K562 (cell line): ENCODE data around the gene HOMEZ. TPM values are rescaled to one million over a fixed set of nuclear protein-coding genes. Genes with fewer than 3 reads are reported as not detected.

ENCODE experiments used
- ATAC-seq: fragments of 200-7000 bp; cut with Tn5 transposase; 3 replicates; pipeline ENCODE4 v1.9.1; 2020; ENCODE audit warnings: moderate library complexity
- BruUV-seq: library from RNA; stranded (reverse); fragments of 400-500 nt; replicated peaks from 2 replicates; lab custom pipeline; 2021; lab: Mats Ljungman, UMichigan
- CTCF ChIA-PET: fragments of 300-600 bp; formaldehyde crosslinking; extraction: SDS; loops from one replicate; lab custom pipeline; 2021; ENCODE audit warnings: low intra/inter-chr PET ratio; lab: Yijun Ruan, JAX
- POLR2A ChIA-PET: fragments of 300-600, 350-650 bp; sonication (Branson Sonifier 250); formaldehyde crosslinking; extraction: SDS; loops from one replicate; lab custom pipeline; 2021; ENCODE audit warnings: antibody characterized with exemption, inconsistent platforms; lab: Yijun Ruan, JAX
- DNase-seq, 4 experiments: peaks; one replicate each; pipeline versions ENCODE4 v3.0.0 to v3.0.0-alpha.2; 2011 to 2018; ENCODE audit warnings: low spot score in 3 of 4, mixed read lengths in 3 of 4; ENCODE audit errors: extremely low read depth in 1 of 4
- FAIRE-seq: peaks from 2 replicates; lab custom pipeline; 2011; peaks lifted over from hg19 to GRCh38; lab: Jason Lieb, UNC
- H2AFZ ChIP-seq: 2 replicates; pipeline ENCODE4 v1.6.0; 2011; ENCODE audit warnings: low read depth, low read length, control low read depth, inconsistent platforms
- H3K27ac ChIP-seq: fragments of 200-600 bp; 3 replicates; pipeline ENCODE4 v1.8.0; 2011; ENCODE audit warnings: low read depth, mild to moderate bottlenecking, control low read depth, inconsistent platforms, low read length, moderate library complexity, mixed read lengths; ENCODE audit errors: extremely low read depth
- H3K27me3 ChIP-seq, 2 experiments: fragments of 300-600 bp in 1 of 2; 2 replicates in 1 of 2; 3 replicates in 1 of 2; pipeline versions ENCODE4 v1.6.0 to v1.8.0; 2011; ENCODE audit warnings: inconsistent platforms in 2 of 2, low read length in 2 of 2, mild to moderate bottlenecking in 1 of 2, mixed read lengths in 1 of 2, moderate library complexity in 1 of 2; ENCODE audit not compliant: control insufficient read depth in 2 of 2, insufficient read depth in 2 of 2
- H3K36me3 ChIP-seq: fragments of 300-600 bp; 3 replicates; pipeline ENCODE4 v1.8.0; 2011; ENCODE audit warnings: mild to moderate bottlenecking, low read length, inconsistent platforms; ENCODE audit not compliant: control insufficient read depth, insufficient read depth
- H3K4me1 ChIP-seq, 2 experiments: fragments of 200-600 bp in 1 of 2; replicated peaks in 1 of 2; 2 replicates in 1 of 2; 3 replicates in 1 of 2; pipeline versions ENCODE4 v1.5.1 to v1.8.0; 2011; ENCODE audit warnings: inconsistent platforms in 2 of 2, low read length in 2 of 2, mild to moderate bottlenecking in 1 of 2, mixed read lengths in 1 of 2, moderate library complexity in 1 of 2; ENCODE audit not compliant: control insufficient read depth in 2 of 2, insufficient read depth in 2 of 2
- H3K4me2 ChIP-seq: 2 replicates; pipeline ENCODE4 v1.6.1; 2011; ENCODE audit warnings: low read length, control low read depth, inconsistent platforms, mixed read lengths; ENCODE audit not compliant: insufficient read depth
- H3K4me3 ChIP-seq: fragments of 200-600 bp; sonication (generic), shearing (Covaris generic); 2 replicates; pipeline ENCODE4 v1.5.1; 2016; ENCODE audit warnings: control low read depth, inconsistent platforms
- H3K79me2 ChIP-seq: fragments of 200-600 bp; 3 replicates; pipeline ENCODE4 v1.8.0; 2011; ENCODE audit warnings: low read length, inconsistent platforms; ENCODE audit not compliant: control insufficient read depth, insufficient read depth
- H3K9ac ChIP-seq, 2 experiments: 2 replicates each; pipeline versions ENCODE4 v1.6.0 to v1.6.1; 2011; ENCODE audit warnings: low read depth in 2 of 2, low read length in 2 of 2, control low read depth in 1 of 2, inconsistent platforms in 1 of 2, mild to moderate bottlenecking in 1 of 2, mixed read lengths in 1 of 2; ENCODE audit not compliant: insufficient read depth in 1 of 2
- H3K9me1 ChIP-seq: one replicate; pipeline ENCODE4 v1.6.0; 2011; ENCODE audit warnings: inconsistent platforms, mild to moderate bottlenecking, low read length, moderate library complexity; ENCODE audit not compliant: control insufficient read depth, insufficient read depth
- H3K9me3 ChIP-seq: replicated peaks from 2 replicates; pipeline ENCODE4 v1.5.1; 2011; ENCODE audit warnings: low read depth, low read length, inconsistent platforms; ENCODE audit not compliant: control insufficient read depth, insufficient read depth
- H4K20me1 ChIP-seq: replicated peaks from 2 replicates; pipeline ENCODE4 v1.6.1; 2011; ENCODE audit warnings: low read length, inconsistent platforms, mixed read lengths; ENCODE audit not compliant: control insufficient read depth, insufficient read depth
- BMI1 ChIP-seq: fragments of 150-350 bp; IDR thresholded peaks from 2 replicates; pipeline ENCODE4 v1.6.1; 2014; ENCODE audit warnings: low read length
- CGGBP1 ChIP-seq: fragments of 250-450 bp; sonication (Bioruptor Pico); IDR thresholded peaks from 2 replicates; pipeline ENCODE4 v1.9.0; 2021; ENCODE audit warnings: mild to moderate bottlenecking
- PHB2 ChIP-seq: fragments of 450-650 bp; IDR thresholded peaks from 2 replicates; pipeline ENCODE4 v1.6.1; 2017; ENCODE audit warnings: low read depth
- ZNF785 ChIP-seq: fragments of 250-450 bp; sonication (Bioruptor Pico); IDR thresholded peaks from 2 replicates; pipeline ENCODE4 v1.4.0; 2020; ENCODE audit warnings: mild to moderate bottlenecking
- WGBS: fragments of 100-300 bp; shearing (Covaris generic); methylation state at CpG from one replicate; pipeline ENCODE4 v1.1.6; 2016; ENCODE audit warnings: low coverage, mixed read lengths; ENCODE audit not compliant: insufficient coverage; ENCODE audit errors: missing lambda C conversion rate; 5-methylcytosine and 5-hydroxymethylcytosine counted together
- in situ Hi-C: fragments of 300-500 bp; cut with MboI; formaldehyde crosslinking; loops from 4 replicates; pipeline ENCODE4 v1.15.0; 2018; ENCODE audit warnings: inconsistent platforms, mixed read lengths
- intact Hi-C: fragments of 100-400 bp; cut with micrococcal nuclease; formaldehyde crosslinking; loops from 2 replicates; pipeline ENCODE4 v1.14.2; 2022
- polyA plus RNA-seq, 8 experiments: library from polyadenylated mRNA; depleted of rRNA in 4 of 8; stranded (reverse) in 5 of 8; unstranded in 3 of 8; fragments of >200 nt; fragmentation: Nextera tagmentation in 2 of 8; fragmentation: Illumina TruSeq in 1 of 8; extraction: Ambion mirVana in 2 of 8; extraction: Trizol in 1 of 8; gene quantifications; 2 replicates each; pipeline versions ENCODE4 v1.2.1 to v1.2.3, GENCODE V29; 2011 to 2014; ENCODE audit warnings: inconsistent platforms in 1 of 8, missing spikeins in 1 of 8
- total RNA-seq, 7 experiments: library from RNA; depleted of rRNA in 6 of 7; stranded (reverse); fragments of >200 nt in 6 of 7; fragmentation: Illumina TruSeq in 2 of 7; extraction: Trizol in 2 of 7; gene quantifications; 2 replicates each; pipeline versions ENCODE4 v1.2.1 to v1.2.3, GENCODE V29; 2011 to 2021; ENCODE audit warnings: low replicate concordance in 1 of 7
- TF ChIP-seq, protein P1 (sequence below), 2 experiments: fragments of 450-650 bp; conservative IDR thresholded peaks; 2 replicates each; pipeline ENCODE4 v1.6.1; 2017; ENCODE audit warnings: mild to moderate bottlenecking in 2 of 2, moderate library complexity in 2 of 2

Gene HOMEZ
- total and polyA plus RNA-seq, 9 of the 15 experiments (the other 6 are each of a cell fraction or from before 2014, with no cell fraction given): 3.0 to 30.2 (median 16.9) TPM

DNA sequence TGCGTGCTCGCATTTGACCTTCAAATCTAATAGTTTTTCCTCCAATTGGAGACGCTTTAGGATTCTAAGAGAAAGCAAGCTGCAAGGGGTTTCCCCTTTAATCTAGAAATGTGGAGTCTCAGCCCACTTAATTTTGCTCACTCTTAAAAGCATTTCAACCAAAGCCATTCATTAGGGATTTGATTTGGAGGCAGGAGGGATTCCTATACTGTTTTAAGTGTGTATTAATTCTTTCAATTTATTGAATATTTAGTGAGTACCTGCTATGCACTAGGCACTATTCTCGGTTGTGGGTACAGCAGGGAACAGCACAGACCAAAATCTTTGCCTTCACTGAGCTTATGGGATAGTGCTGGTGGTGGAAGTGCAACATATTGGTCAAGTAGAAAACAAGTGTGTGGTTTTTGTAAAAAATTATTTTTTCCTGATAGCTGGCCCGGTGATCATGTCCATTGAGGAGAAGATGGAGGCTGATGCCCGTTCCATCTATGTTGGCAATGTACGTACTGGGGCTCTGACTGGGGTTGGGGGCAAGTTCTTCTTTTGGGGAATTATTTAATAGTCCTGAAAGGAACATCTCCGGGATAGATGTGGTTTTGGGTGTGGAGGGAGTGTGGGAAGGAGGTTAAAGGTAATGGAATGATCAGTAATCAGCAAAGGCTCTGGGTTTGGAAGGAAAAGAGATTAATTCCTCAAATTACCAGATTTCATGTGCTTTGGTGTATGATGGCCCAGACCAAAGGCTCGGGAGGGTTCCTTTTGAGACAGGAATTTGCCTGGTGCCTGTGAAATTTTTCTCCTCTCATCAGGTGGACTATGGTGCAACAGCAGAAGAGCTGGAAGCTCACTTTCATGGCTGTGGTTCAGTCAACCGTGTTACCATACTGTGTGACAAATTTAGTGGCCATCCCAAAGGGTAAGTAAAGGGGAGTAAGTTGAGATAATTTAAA lies 36.9 kb upstream of the HOMEZ start:
- DNase-seq (no peak), FAIRE-seq (no peak), ATAC-seq (no peak)
- Histone ChIP-seq H4K20me1 (no peaks in the 10 kb centered on the region; the same call in 1 of the 2 replicates), H3K4me1 (peaks cover 11 to 17% of the 10 kb centered on the region in 2 experiments; a peak in 4 of 5 replicates), H3K9me3 (no peaks in the 10 kb centered on the region), H3K9ac (peak overlapping the region; percentile 97 to 100), H3K9me1 (no peaks in the 10 kb centered on the region), H3K4me3 (peak overlapping the region; percentile 90), H3K27me3 (no peaks in the 10 kb centered on the region), H3K4me2 (peak overlapping the region; percentile 98), H3K79me2 (peaks cover 34% of the 10 kb centered on the region), H2AFZ (no peak overlapping the region; the same call in 1 of the 2 replicates), H3K36me3 (peaks cover 58% of the 10 kb centered on the region; the same call in 2 of the 3 replicates), H3K27ac (peak overlapping the region; percentile 95)
- ChIA-PET CTCF (interaction anchor here (0.6 kb wide), 1 partner anchor 54 kb away, joined by 6 read pairs; no protein-coding TSS in a partner anchor), POLR2A (interaction anchor here (0.6 to 3.9 kb wide), 17 partner anchors 8 to 503 kb away, joined by 3 to 30 read pairs (median 4); partner anchors contain the start of genes HAUS4, HOMEZ, PPP1R3E and THTPA)
- BruUV-seq: TSS peak; percentile 37
- 31% methylated on average over 10 of the region's 10 CpGs for WGBS
- no peak for TF ChIP-seq CGGBP1
- TF ChIP-seq, protein P1, sequence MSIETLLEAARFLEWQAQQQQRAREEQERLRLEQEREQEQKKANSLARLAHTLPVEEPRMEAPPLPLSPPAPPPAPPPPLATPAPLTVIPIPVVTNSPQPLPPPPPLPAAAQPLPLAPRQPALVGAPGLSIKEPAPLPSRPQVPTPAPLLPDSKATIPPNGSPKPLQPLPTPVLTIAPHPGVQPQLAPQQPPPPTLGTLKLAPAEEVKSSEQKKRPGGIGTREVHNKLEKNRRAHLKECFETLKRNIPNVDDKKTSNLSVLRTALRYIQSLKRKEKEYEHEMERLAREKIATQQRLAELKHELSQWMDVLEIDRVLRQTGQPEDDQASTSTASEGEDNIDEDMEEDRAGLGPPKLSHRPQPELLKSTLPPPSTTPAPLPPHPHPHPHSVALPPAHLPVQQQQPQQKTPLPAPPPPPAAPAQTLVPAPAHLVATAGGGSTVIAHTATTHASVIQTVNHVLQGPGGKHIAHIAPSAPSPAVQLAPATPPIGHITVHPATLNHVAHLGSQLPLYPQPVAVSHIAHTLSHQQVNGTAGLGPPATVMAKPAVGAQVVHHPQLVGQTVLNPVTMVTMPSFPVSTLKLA (conservative IDR thresholded peaks at IDR 0.05): no peak
- no peak for TF ChIP-seq BMI1
- no peak for TF ChIP-seq ZNF785
- TF ChIP-seq PHB2: no peak
- in situ Hi-C loops: no loop called here
- intact Hi-C loops: loop anchor here (2.0 to 10.0 kb wide), 3 partner anchors 58 to 232 kb away; partner anchors contain the start of genes THTPA and ZFHX2
